ENCODE measurements around the gene CCDC106. TPM values are rescaled to one million over a fixed set of nuclear protein-coding genes. Genes with fewer than 3 reads are reported as not detected.

Gene CCDC106
- total and polyA plus RNA-seq, 2 donors: 4.1 to 17.7 TPM

DNA sequence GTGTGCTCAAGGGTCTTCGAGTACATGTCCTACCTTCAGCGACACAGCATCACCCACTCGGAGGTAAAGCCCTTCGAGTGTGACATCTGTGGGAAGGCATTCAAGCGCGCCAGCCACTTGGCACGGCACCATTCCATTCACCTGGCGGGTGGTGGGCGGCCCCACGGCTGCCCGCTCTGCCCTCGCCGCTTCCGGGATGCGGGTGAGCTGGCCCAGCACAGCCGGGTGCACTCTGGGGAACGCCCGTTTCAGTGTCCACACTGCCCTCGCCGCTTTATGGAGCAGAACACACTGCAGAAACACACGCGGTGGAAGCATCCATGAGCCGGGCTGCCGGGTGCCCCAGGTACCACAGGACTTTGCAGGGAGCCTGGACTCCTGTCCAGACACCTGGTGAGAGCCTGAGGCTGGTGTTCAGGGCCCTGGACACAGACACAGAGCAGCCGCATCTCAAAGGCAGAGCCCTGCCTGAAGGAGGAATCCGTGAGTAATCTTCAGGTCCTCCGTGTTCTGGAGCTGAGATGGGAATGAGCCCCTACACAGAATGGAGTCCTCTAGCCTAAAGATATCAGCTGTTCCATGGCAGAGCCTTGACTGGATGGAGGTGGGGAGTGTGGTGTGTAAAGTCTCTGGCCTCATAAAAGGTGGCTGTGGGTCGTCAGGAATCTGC is 3.0 kb upstream of the CCDC106 start:
- Histone ChIP-seq H3K4me1 (ENCODE audit: insufficient read depth) (peaks cover 2% of the 10 kb centered on the region), H3K27ac (ENCODE audit: low read depth) (no peak overlapping the region), H3K4me3 (ENCODE audit: low read depth, low read length) (no peak overlapping the region), H3K36me3 (ENCODE audit: insufficient read depth) (no peaks in the 10 kb centered on the region)
- DNase-seq (ENCODE audit: extremely low spot score): no peak
- WGBS: 89% methylated on average over 28 of the region's 28 CpGs

DNA sequence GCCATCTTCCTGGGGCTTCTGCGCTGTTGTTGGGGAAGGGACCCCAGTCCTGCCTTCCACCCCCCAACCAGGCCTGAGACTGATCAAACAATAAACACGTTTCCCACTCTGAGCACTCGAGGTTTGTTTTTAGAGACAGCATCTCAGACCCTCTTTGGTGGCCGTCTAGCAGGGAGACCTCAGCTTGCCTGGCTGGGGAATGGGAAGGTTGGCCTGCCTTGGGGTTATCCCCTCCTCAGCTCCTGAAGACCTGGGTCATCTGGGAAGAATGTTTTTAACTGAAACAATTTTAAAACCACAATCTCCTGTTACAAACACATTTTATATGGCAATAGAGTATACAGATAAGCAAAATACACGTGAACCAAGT is 2.5 kb upstream of the CCDC106 start:
- H3K36me3 ChIP-seq (ENCODE audit: insufficient read depth): no peaks in the 10 kb centered on the region
- H3K27ac ChIP-seq (ENCODE audit: low read depth): no peak overlapping the region
- peaks cover 2% of the 10 kb centered on the region for H3K4me1 ChIP-seq (ENCODE audit: insufficient read depth)
- 65% methylated on average over 5 of the region's 5 CpGs for WGBS
- DNase-seq (ENCODE audit: extremely low spot score): no peak
- H3K4me3 ChIP-seq (ENCODE audit: low read depth, low read length): no peak overlapping the region

DNA sequence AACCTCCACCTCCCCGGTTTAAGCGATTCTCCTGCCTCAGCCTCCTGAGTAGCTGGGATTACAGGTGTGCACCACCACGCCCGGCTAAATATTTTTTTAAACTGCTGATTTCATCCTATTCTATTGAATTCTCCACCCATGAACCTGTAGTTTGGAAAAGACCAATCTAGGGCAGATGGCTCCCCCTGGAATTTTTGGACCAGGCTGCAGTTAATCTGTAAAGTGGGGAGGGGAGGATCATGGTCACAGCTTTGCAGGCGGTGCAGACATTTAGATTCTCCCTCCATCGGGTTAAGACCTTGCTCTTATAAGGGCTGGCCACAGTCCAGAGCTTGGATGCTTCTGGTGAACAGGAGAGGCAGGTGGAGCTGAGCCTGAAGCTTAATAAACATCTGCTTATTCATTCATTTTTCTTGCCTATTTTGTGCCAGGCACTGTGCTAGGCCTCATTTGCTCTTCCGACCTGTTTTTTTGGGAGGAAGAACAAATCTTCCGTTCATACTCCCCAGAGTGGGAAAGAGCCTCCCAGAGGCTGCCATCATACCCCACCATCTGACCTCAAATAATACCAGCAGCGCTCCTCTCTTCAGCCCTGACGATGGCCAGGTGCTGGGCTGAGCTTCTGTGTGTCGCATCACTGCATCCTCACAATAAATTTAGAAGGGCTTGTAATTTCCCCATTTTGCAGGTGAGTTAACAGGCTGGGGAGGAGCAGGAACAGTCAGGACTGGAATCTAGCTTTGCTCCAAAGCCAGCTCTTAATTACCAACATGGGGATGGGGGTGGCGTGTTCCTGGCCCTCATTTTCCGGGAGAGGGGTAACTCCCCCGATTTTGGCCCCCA is 902 bp upstream of the CCDC106 start:
- H3K36me3 ChIP-seq (ENCODE audit: insufficient read depth): no peaks in the 10 kb centered on the region
- peak overlapping the region; percentile 82 for H3K4me3 ChIP-seq (ENCODE audit: low read depth, low read length)
- DNase-seq (ENCODE audit: extremely low spot score): no peak
- WGBS: 42% methylated on average over 14 of the region's 14 CpGs
- peaks cover 2% of the 10 kb centered on the region for H3K4me1 ChIP-seq (ENCODE audit: insufficient read depth)
- H3K27ac ChIP-seq (ENCODE audit: low read depth): peak overlapping the region; percentile 14

DNA sequence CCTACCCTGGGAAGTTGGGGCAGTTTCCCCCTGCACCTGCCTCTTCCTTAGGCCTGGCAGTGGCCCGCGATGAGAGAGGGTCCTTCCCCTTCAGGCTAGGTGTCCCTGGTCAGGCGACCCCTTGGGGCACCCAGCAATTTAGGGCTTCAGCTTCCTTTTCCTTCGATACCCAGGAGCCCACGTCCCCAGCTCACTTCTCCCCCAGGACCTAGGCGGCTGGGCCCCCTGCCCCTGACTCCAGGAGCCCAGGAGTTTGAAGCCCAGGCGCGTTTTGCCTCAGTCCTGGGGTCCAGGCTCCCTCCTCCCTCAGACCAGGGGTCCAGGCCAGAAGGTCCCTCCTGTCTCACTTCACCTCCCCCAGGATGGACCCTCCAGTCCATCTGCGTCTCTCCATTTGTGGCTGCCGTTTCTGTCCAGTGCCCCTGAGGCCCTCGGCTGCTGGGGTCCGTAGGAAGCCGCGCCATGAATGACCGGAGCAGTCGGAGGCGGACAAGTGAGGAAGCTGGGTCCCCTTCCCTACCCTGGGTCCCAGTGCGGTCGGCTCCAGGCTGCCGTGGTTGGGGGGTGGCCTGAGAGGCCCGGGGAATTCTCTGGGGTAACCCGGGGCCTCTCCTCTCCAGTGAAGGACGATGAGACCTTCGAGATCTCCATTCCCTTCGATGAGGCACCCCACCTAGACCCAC is 714 bp downstream of the CCDC106 start:
- Histone ChIP-seq H3K4me1 (ENCODE audit: insufficient read depth) (peaks cover 2% of the 10 kb centered on the region), H3K36me3 (ENCODE audit: insufficient read depth) (no peaks in the 10 kb centered on the region), H3K27ac (ENCODE audit: low read depth) (no peak overlapping the region), H3K4me3 (ENCODE audit: low read depth, low read length) (peak overlapping the region; percentile 82)
- 19% methylated on average over 25 of the region's 25 CpGs for WGBS
- DNase-seq (ENCODE audit: extremely low spot score): no peak

GRCh38 chr19:55649268-55650125 is 1.5 kb downstream of the CCDC106 start:
- H3K36me3 ChIP-seq (ENCODE audit: insufficient read depth): no peaks in the 10 kb centered on the region
- no peak overlapping the region for H3K27ac ChIP-seq (ENCODE audit: low read depth)
- no peak for DNase-seq (ENCODE audit: extremely low spot score)
- no peak overlapping the region for H3K4me3 ChIP-seq (ENCODE audit: low read depth, low read length)
- 81% methylated on average over 17 of the region's 17 CpGs for WGBS
- peaks cover under 1% of the 10 kb centered on the region for H3K4me1 ChIP-seq (ENCODE audit: insufficient read depth)

- Histone ChIP-seq H3K4me1 (ENCODE audit: insufficient read depth) (no peaks in the 10 kb centered on the region), H3K36me3 (ENCODE audit: insufficient read depth) (no peaks in the 10 kb centered on the region), H3K4me3 (ENCODE audit: low read depth, low read length) (no peak overlapping the region), H3K27ac (ENCODE audit: low read depth) (no peak overlapping the region)
- DNase-seq (ENCODE audit: extremely low spot score): no peak
- WGBS: 92% methylated on average over 4 of the region's 4 CpGs
These were observed 2.1 kb downstream of the CCDC106 start for GRCh38 chr19:55650126-55650557.

- Histone ChIP-seq H3K4me3 (ENCODE audit: low read depth, low read length) (no peak overlapping the region), H3K27ac (ENCODE audit: low read depth) (no peak overlapping the region), H3K36me3 (ENCODE audit: insufficient read depth) (no peaks in the 10 kb centered on the region), H3K4me1 (ENCODE audit: insufficient read depth) (no peaks in the 10 kb centered on the region)
- WGBS: 89% methylated on average over 17 of the region's 17 CpGs
- no peak for DNase-seq (ENCODE audit: extremely low spot score)
These were observed 2.7 kb downstream of the CCDC106 start for GRCh38 chr19:55650602-55651230.

DNA sequence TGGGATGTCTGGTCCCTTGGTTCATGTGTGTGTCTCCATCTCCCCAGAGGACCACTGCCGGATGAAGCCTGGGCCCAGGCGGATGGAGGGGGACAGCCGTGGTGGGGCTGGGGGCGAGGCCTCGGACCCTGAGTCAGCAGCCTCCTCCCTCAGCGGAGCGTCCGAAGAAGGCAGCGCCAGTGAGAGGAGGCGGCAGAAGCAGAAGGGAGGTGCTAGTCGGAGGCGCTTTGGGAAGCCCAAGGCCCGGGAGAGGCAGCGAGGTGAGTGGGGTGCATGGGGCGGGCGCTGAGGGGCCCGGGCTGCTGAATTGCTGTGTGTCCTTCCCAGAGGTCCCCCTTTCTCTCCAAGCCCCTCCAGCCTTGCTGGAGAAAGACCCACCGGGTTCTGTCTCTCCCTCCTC is 3.2 kb downstream of the CCDC106 start:
- 90% methylated on average over 18 of the region's 18 CpGs for WGBS
- Histone ChIP-seq H3K27ac (ENCODE audit: low read depth) (no peak overlapping the region), H3K36me3 (ENCODE audit: insufficient read depth) (no peaks in the 10 kb centered on the region), H3K4me3 (ENCODE audit: low read depth, low read length) (no peak overlapping the region), H3K4me1 (ENCODE audit: insufficient read depth) (no peaks in the 10 kb centered on the region)
- no peak for DNase-seq (ENCODE audit: extremely low spot score)

DNA sequence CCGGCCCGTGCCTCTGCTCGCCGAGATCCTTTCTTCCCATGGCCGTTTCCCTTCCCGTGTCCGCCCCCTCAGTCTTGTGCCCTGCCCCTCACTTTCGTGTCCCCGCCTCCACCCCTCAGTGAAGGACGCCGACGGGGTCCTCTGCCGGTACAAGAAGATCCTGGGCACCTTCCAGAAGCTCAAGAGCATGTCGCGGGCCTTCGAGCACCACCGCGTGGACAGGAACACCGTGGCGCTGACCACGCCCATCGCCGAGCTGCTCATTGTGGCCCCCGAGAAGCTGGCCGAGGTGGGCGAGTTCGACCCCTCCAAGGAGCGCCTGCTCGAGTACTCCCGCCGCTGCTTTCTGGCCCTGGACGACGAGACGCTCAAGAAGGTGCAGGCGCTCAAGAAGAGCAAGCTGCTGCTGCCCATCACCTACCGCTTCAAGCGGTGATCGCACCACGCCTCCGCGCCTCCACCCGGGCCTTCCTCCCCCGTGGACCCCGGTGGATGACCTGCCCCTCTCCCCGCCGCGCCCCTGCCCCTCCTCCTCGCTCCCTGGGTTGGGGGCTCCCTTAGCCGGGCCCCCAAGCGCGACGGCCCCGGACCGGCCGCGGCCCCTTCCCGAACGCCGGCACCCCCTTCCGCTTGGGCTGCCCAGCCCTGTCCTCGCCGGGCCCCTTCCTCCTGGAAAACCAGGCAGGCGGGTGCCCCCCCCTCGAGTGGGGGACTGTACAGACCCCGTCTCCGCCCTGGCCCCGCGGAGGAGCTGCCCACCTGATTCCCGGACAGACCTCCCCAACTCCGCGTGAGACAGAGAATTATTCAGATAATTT is 4.5 kb downstream of the CCDC106 start:
- no peak overlapping the region for H3K4me3 ChIP-seq (ENCODE audit: low read depth, low read length)
- no peak for DNase-seq (ENCODE audit: extremely low spot score)
- H3K36me3 ChIP-seq (ENCODE audit: insufficient read depth): no peaks in the 10 kb centered on the region
- no peak overlapping the region for H3K27ac ChIP-seq (ENCODE audit: low read depth)
- 69% methylated on average over 71 of the region's 71 CpGs for WGBS
- H3K4me1 ChIP-seq (ENCODE audit: insufficient read depth): no peaks in the 10 kb centered on the region

- under 1% methylated on average over 57 of the region's 57 CpGs for WGBS
- H3K36me3 ChIP-seq (ENCODE audit: insufficient read depth): no peaks in the 10 kb centered on the region
- H3K27ac ChIP-seq (ENCODE audit: low read depth): peak overlapping the region; percentile 96
- H3K4me1 ChIP-seq (ENCODE audit: insufficient read depth): no peaks in the 10 kb centered on the region
- peak; percentile 99 for DNase-seq (ENCODE audit: extremely low spot score)
- H3K4me3 ChIP-seq (ENCODE audit: low read depth, low read length): peak overlapping the region; percentile 85
These were observed 5.8 kb downstream of the CCDC106 start for GRCh38 chr19:55653651-55654322.

DNA sequence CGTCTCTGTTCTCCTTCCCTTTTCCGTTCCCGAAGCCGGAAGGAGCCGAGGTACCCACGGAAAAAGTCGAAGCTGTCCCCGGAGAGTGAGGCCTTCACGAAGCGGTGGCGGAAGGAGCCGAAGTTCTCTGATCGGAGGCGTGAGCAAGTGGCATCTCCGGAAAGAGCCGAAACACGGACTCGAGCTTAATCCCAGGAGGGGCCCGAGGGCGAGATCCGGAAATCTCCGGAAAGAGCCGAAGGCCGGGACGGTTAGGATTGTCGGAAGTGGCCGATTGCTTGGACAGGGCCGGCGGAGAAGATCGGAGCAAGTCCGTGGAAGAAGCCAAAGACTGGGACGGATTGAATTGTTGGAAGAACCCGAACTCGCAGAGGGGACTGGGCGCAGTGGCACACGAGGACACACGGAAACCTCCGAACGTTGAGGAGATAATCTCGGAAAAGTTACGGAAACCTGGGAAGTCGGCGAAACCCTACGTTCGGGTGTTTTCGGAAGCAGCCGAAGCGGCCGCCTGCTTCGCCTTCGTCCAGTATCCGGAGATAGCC is 6.4 kb downstream of the CCDC106 start:
- under 1% methylated on average over 52 of the region's 52 CpGs for WGBS
- Histone ChIP-seq H3K4me1 (ENCODE audit: insufficient read depth) (no peaks in the 10 kb centered on the region), H3K36me3 (ENCODE audit: insufficient read depth) (peaks cover 2% of the 10 kb centered on the region), H3K27ac (ENCODE audit: low read depth) (peak overlapping the region; percentile 96), H3K4me3 (ENCODE audit: low read depth, low read length) (peak overlapping the region; percentile 85)
- peak; percentile 100 for DNase-seq (ENCODE audit: extremely low spot score)
